ENCODE measurements around the gene E2F8.
A peak's percentile ranks its signal among the peaks of the same experiment; 100 is the strongest.

Gene E2F8

DNA sequence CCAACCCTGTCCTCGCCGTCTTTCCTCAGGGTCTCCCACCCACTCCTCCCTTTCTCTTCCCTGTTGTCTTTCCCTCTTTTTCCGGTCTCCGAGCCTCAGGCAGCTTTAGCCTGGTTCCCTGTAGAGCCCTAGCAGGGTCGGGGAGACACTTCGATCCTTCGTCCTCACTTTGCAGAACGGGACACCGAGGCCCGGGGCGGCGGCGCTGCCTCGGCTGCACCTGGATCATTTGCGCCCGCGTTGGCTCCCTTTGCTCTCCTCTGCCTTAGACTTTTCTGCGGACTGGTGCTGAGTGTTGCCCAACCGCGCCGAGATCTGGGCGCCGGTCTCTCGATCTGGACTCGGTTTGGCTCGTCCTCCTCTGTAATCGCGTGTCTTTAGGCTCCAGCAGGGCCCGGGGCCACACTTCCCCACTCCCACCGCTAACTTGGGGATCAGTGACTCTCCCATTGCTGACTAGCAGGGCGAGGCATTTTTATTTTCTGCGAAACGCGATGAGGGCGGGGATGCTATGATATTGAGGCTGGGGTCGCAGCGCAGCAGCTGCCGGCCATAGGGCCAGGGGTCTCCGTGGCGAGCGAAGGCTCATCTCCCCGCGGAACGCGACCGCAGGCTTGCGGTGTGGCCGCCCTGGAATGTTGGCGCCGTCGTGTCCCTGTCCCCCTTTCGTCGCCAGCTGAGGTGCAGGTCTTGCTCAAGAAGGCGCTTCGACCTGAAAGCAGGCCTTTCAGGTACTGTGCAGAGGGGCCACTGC lies 1.6 kb upstream of the E2F8 start:
- DNase-seq (ENCODE audit: low read depth), result no peak
- TF ChIP-seq, protein P1, sequence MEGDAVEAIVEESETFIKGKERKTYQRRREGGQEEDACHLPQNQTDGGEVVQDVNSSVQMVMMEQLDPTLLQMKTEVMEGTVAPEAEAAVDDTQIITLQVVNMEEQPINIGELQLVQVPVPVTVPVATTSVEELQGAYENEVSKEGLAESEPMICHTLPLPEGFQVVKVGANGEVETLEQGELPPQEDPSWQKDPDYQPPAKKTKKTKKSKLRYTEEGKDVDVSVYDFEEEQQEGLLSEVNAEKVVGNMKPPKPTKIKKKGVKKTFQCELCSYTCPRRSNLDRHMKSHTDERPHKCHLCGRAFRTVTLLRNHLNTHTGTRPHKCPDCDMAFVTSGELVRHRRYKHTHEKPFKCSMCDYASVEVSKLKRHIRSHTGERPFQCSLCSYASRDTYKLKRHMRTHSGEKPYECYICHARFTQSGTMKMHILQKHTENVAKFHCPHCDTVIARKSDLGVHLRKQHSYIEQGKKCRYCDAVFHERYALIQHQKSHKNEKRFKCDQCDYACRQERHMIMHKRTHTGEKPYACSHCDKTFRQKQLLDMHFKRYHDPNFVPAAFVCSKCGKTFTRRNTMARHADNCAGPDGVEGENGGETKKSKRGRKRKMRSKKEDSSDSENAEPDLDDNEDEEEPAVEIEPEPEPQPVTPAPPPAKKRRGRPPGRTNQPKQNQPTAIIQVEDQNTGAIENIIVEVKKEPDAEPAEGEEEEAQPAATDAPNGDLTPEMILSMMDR (IDR thresholded peaks at IDR 0.05; ENCODE audit: control insufficient read depth, extremely low read depth, insufficient read depth), result no peak
- H3K4me3 ChIP-seq (ENCODE audit: low read depth, low read length), result no peak overlapping the region

DNA sequence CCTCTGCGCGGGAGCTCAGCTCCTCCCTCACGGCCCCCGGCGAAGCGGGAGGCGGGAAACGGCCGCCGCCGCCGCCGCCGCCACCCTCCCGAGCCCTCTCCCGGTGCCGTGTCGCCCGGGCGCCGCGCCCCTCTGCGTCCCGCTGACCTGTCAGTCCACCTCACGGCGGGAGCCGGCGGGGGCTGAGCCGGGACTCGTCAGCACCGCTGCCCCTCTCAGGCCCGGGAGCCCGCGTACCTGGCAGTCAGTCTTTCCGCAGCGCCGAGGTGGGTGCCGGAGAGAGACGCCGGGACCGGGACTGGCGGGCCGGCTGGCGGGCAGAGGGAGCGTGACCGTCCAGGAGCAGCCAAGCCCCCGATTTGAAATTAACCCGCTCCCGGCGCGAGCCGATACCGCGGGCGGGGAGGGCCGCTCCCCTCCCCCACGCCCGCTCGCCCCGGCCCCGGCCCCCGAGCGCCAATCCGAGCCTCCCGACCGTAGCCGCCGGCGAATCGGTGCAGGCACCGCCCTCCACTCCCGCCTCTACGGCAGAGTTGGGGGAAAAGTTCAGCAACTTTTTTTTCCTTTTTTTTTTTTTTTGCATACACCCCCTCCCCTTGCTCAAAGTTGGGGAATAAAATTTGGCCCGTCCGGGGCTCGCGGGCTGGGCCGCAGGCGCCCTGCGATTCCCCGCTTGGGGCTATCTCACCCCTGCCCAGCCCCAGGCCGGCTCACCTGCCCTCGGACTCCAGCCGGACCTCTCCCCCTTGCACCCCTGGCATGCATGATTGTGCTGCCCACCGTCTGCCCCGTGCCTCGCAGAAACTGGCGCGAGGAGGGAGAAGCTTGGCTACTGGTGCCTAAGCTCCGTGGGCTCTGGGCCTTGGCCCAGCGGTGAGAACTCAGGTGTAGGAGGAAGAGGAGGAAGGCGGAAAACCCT lies 774 bp upstream of the E2F8 start:
- no peak for DNase-seq (ENCODE audit: low read depth)
- peak overlapping the region; percentile 78 for H3K4me3 ChIP-seq (ENCODE audit: low read depth, low read length)
- TF ChIP-seq, protein P1 (IDR thresholded peaks at IDR 0.05; ENCODE audit: control insufficient read depth, extremely low read depth, insufficient read depth), result no peak

DNA sequence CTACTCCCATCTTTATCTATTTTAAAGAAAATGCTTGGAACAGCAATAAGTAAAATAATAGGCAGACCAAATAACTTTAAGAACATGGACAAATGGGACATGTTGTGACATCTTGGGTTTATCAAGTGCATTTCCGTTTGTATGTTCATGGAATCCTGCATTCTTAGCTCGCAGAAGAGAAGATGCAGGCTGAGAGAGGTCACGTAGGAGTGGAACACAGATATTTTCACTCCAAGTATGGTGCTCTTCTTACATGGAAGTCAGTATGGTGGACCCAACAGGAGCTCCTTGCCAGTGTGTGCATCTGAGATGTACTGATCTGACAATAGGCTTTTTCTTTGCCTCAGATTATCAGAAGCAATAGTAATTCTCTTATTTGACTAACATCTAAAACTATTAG lies 1.7 kb downstream of the E2F8 start:
- no peak for DNase-seq (ENCODE audit: low read depth)
- TF ChIP-seq, protein P1 (IDR thresholded peaks at IDR 0.05; ENCODE audit: control insufficient read depth, extremely low read depth, insufficient read depth), result no peak
- peak overlapping the region; percentile 78 for H3K4me3 ChIP-seq (ENCODE audit: low read depth, low read length)

DNA sequence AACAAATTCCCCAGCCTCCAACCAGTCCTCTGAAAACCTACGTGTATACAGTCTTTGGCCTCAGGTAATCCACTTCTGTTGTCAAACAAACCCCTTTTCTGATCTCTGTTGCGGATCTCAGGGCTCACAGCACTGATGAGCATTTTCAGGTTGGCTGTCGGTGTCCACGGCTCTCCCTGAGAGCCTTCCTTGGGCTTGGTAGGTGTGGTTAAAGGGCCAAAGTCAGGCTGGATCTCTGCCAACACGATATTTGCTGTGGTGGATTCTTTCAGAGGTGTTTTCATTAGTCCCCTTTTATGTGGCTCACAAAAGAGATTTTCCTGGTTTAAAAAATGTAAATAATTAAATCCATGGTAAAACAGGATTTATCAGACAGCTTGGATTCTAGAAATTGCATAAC lies 2.9 kb downstream of the E2F8 start:
- TF ChIP-seq, protein P1 (IDR thresholded peaks at IDR 0.05; ENCODE audit: control insufficient read depth, extremely low read depth, insufficient read depth), result no peak
- no peak for DNase-seq (ENCODE audit: low read depth)

DNA sequence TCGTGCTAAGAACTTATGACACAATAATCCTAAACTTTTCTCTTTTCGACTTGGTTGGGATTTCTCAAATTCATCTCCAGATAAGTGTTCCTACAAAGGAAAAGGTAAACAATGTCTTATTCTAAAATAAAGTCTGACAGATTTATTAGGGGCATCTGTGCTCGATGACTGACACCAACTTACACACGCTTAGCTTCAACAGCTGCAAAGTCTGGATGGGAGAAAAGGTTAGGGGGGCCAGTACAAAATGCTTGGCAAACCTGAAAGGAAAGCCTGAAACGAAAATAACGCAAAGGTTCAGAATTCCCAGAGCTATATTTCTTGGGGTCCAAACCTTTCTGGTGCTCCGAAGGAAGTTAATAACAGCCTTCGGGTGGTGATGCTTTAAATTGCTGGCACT lies 3.4 kb downstream of the E2F8 start:
- TF ChIP-seq, protein P1 (IDR thresholded peaks at IDR 0.05; ENCODE audit: control insufficient read depth, extremely low read depth, insufficient read depth), result no peak
- no peak overlapping the region for H3K4me3 ChIP-seq (ENCODE audit: low read depth, low read length)
- DNase-seq (ENCODE audit: low read depth), result no peak

More for the DNA sequence above, 2.9 kb downstream of the E2F8 start:
- H3K4me3 ChIP-seq (ENCODE audit: low read depth, low read length), result no peak overlapping the region

DNA sequence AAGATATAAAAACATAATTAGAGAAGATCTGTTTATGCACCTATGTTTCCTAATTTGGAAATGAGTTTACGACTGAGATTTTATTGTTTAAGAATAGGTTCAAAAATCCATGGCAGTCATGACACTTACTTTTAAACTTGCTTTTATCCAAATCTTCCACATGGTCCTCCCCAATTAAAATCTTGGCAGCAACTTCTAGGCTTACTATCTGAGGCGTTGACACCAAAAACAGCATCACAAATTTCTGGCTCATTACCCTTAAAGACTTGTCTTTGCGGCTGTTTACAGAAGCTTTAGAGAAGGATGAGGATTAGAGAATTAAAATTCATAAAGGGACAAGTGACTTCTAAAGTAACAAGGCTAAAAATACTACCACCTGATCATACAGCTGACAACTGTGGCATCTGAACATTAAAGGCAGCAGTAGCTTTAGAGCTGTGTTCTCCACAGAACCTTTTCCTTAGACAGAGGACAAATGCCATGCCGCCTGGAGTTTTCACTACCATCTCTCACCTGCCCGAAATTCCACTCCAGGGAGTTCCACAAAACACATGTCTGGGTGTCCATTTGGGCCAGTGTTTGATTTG lies 6.4 kb downstream of the E2F8 start:
- TF ChIP-seq, protein P1 (IDR thresholded peaks at IDR 0.05; ENCODE audit: control insufficient read depth, extremely low read depth, insufficient read depth), result no peak
- no peak overlapping the region for H3K4me3 ChIP-seq (ENCODE audit: low read depth, low read length)
- DNase-seq (ENCODE audit: low read depth), result no peak
